MM.1S (cell line): ENCODE measurements around the gene CLEC19A.

Source experiments
- CTCF ChIP-seq: fragments of 300-600 bp; sonication (generic); IDR thresholded peaks from 2 replicates; pipeline ENCODE4 v1.5.1; 2016; ENCODE audit warnings: antibody characterized with exemption, low read length, mixed read lengths
- EZH2 ChIP-seq: fragments of 300-600 bp; sonication (generic); optimal IDR thresholded peaks from 2 replicates; pipeline ENCODE3; 2017; ENCODE audit warnings: low read depth, mild to moderate bottlenecking, antibody characterized with exemption, low read length, mixed read lengths

- TF ChIP-seq CTCF (no peak), EZH2 (no peak)
Measured at GRCh38 chr16:19281246-19281645, 4.3 kb upstream of the CLEC19A start.
